Measurements from ENCODE around the gene UBLCP1. TPM values are rescaled to one million over a fixed set of nuclear protein-coding genes. Genes with fewer than 3 reads are reported as not detected.

Gene UBLCP1
- polyA plus RNA-seq, 2 of the 4 experiments (the other 2 are of a cell fraction) = 36.5 to 64.8 TPM

GRCh38 chr5:159313197-159313596, 50.1 kb downstream of the UBLCP1 start:
- ChIA-PET POLR2A (no interaction called here), CTCF (interaction anchor here (0.7 to 2.3 kb wide), 3 partner anchors 11 to 1446 kb away, joined by 3 to 13 read pairs (median 3); no protein-coding TSS in a partner anchor)
- no peaks in the 10 kb centered on the region for H3K4me1 ChIP-seq
- FAIRE-seq (no peak), ATAC-seq (no peak), DNase-seq (ENCODE audit: low read depth in 1 of 2, low spot score in 1 of 2) (no peak)
- 82% methylated on average over 2 of the region's 2 CpGs for WGBS (ENCODE audit: missing lambda C conversion rate)
- no peak overlapping the region for H3K4me3 ChIP-seq
- H3K9me3 ChIP-seq = no peaks in the 10 kb centered on the region
- TF ChIP-seq RAD21 (conservative IDR thresholded peaks at IDR 0.05 in 1 of 2, IDR thresholded peaks at IDR 0.05 in 1 of 2) = no peak
- no peak for TF ChIP-seq BHLHE40 (IDR thresholded peaks at IDR 0.05; ENCODE audit: low read depth, low read length)
- TF ChIP-seq MAZ (IDR thresholded peaks at IDR 0.05; ENCODE audit: borderline replicate concordance, low read depth, low read length) = no peak
- TF ChIP-seq RCOR1 (IDR thresholded peaks at IDR 0.05; ENCODE audit: low read depth, low read length) = no peak
- TF ChIP-seq, protein P1, sequence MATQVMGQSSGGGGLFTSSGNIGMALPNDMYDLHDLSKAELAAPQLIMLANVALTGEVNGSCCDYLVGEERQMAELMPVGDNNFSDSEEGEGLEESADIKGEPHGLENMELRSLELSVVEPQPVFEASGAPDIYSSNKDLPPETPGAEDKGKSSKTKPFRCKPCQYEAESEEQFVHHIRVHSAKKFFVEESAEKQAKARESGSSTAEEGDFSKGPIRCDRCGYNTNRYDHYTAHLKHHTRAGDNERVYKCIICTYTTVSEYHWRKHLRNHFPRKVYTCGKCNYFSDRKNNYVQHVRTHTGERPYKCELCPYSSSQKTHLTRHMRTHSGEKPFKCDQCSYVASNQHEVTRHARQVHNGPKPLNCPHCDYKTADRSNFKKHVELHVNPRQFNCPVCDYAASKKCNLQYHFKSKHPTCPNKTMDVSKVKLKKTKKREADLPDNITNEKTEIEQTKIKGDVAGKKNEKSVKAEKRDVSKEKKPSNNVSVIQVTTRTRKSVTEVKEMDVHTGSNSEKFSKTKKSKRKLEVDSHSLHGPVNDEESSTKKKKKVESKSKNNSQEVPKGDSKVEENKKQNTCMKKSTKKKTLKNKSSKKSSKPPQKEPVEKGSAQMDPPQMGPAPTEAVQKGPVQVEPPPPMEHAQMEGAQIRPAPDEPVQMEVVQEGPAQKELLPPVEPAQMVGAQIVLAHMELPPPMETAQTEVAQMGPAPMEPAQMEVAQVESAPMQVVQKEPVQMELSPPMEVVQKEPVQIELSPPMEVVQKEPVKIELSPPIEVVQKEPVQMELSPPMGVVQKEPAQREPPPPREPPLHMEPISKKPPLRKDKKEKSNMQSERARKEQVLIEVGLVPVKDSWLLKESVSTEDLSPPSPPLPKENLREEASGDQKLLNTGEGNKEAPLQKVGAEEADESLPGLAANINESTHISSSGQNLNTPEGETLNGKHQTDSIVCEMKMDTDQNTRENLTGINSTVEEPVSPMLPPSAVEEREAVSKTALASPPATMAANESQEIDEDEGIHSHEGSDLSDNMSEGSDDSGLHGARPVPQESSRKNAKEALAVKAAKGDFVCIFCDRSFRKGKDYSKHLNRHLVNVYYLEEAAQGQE (IDR thresholded peaks at IDR 0.05) = no peak
- TF ChIP-seq CBX8 (IDR thresholded peaks at IDR 0.05) = no peak
- TF ChIP-seq PHF8 (IDR thresholded peaks at IDR 0.05; ENCODE audit: borderline replicate concordance, low read depth) = no peak
- TF ChIP-seq FOXS1 (CRISPR knock-in tag; IDR thresholded peaks at IDR 0.05) = no peak
- TF ChIP-seq NR3C1 (IDR thresholded peaks at IDR 0.05) = no peak
- TF ChIP-seq RFX5 (IDR thresholded peaks at IDR 0.05) = no peak
- TF ChIP-seq HDAC2 (IDR thresholded peaks at IDR 0.05) = no peak
- no peak for TF ChIP-seq ZSCAN20 (CRISPR knock-in tag; IDR thresholded peaks at IDR 0.05)
- no peak for TF ChIP-seq GATA3 (IDR thresholded peaks at IDR 0.05; ENCODE audit: borderline replicate concordance)
- TF ChIP-seq, protein P2, sequence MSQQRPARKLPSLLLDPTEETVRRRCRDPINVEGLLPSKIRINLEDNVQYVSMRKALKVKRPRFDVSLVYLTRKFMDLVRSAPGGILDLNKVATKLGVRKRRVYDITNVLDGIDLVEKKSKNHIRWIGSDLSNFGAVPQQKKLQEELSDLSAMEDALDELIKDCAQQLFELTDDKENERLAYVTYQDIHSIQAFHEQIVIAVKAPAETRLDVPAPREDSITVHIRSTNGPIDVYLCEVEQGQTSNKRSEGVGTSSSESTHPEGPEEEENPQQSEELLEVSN (IDR thresholded peaks at IDR 0.05; ENCODE audit: borderline replicate concordance, low read depth) = no peak
- TF ChIP-seq EP300 (IDR thresholded peaks at IDR 0.05) = no peak
- TF ChIP-seq CBX2 (IDR thresholded peaks at IDR 0.05; ENCODE audit: borderline replicate concordance, low read depth) = no peak
- TF ChIP-seq EHF (CRISPR knock-in tag; IDR thresholded peaks at IDR 0.05) = no peak
- no peak overlapping the region for H3K4me2 ChIP-seq
- H3K27ac ChIP-seq = no peak overlapping the region

GRCh38 chr5:159316519-159317383, 53.7 kb downstream of the UBLCP1 start:
- H3K27ac ChIP-seq = no peak overlapping the region
- CTCF ChIA-PET = interaction anchor here (0.5 to 5.7 kb wide), 46 partner anchors 8 to 671 kb away, joined by 3 to 100 read pairs (median 4); partner anchors contain the start of gene IL12B
- peak; percentile 93 to 98 for ATAC-seq
- H3K9me3 ChIP-seq = no peaks in the 10 kb centered on the region
- peak; percentile 60 to 79 for DNase-seq (ENCODE audit: low read depth in 1 of 2, low spot score in 1 of 2)
- WGBS (ENCODE audit: missing lambda C conversion rate) = 72% methylated on average over 9 of the region's 9 CpGs
- no peak overlapping the region for H3K4me2 ChIP-seq
- POLR2A ChIA-PET = interaction anchor here (0.6 kb wide), 1 partner anchor 112 kb away, joined by 3 read pairs; no protein-coding TSS in a partner anchor
- peak; percentile 46 for FAIRE-seq
- no peaks in the 10 kb centered on the region for H3K4me1 ChIP-seq
- H3K4me3 ChIP-seq = no peak overlapping the region
- TF ChIP-seq, protein P3, sequence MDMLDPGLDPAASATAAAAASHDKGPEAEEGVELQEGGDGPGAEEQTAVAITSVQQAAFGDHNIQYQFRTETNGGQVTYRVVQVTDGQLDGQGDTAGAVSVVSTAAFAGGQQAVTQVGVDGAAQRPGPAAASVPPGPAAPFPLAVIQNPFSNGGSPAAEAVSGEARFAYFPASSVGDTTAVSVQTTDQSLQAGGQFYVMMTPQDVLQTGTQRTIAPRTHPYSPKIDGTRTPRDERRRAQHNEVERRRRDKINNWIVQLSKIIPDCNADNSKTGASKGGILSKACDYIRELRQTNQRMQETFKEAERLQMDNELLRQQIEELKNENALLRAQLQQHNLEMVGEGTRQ (IDR thresholded peaks at IDR 0.05) = no peak
- TF ChIP-seq RCOR1 (IDR thresholded peaks at IDR 0.05; ENCODE audit: low read depth, low read length) = no peak
- TF ChIP-seq, protein P4, sequence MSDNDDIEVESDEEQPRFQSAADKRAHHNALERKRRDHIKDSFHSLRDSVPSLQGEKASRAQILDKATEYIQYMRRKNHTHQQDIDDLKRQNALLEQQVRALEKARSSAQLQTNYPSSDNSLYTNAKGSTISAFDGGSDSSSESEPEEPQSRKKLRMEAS (IDR thresholded peaks at IDR 0.05) = 0 out of 2 replicates have a peak, but pooled peaks have one; percentile 25
- TF ChIP-seq TFCP2L1 (CRISPR knock-in tag; IDR thresholded peaks at IDR 0.05) = no peak
- TF ChIP-seq MAFK (IDR thresholded peaks at IDR 0.05; ENCODE audit: partially characterized antibody) = no peak
- peak; percentile 88 for TF ChIP-seq SMC3 (IDR thresholded peaks at IDR 0.05)
- TF ChIP-seq RFX5 (IDR thresholded peaks at IDR 0.05) = no peak
- no peak for TF ChIP-seq ZNF302 (CRISPR knock-in tag; IDR thresholded peaks at IDR 0.05)
- TF ChIP-seq, protein P5, sequence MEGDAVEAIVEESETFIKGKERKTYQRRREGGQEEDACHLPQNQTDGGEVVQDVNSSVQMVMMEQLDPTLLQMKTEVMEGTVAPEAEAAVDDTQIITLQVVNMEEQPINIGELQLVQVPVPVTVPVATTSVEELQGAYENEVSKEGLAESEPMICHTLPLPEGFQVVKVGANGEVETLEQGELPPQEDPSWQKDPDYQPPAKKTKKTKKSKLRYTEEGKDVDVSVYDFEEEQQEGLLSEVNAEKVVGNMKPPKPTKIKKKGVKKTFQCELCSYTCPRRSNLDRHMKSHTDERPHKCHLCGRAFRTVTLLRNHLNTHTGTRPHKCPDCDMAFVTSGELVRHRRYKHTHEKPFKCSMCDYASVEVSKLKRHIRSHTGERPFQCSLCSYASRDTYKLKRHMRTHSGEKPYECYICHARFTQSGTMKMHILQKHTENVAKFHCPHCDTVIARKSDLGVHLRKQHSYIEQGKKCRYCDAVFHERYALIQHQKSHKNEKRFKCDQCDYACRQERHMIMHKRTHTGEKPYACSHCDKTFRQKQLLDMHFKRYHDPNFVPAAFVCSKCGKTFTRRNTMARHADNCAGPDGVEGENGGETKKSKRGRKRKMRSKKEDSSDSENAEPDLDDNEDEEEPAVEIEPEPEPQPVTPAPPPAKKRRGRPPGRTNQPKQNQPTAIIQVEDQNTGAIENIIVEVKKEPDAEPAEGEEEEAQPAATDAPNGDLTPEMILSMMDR (IDR thresholded peaks at IDR 0.05) = peak; percentile 77
- no peak for TF ChIP-seq HOXB5 (CRISPR knock-in tag; IDR thresholded peaks at IDR 0.05)
- TF ChIP-seq MYC (IDR thresholded peaks at IDR 0.05; ENCODE audit: borderline replicate concordance, low read length) = no peak
- no peak for TF ChIP-seq ZFP36 (IDR thresholded peaks at IDR 0.05; ENCODE audit: borderline replicate concordance, partially characterized antibody)
- no peak for TF ChIP-seq JUN (IDR thresholded peaks at IDR 0.05)
- no peak for TF ChIP-seq KDM1A (IDR thresholded peaks at IDR 0.05; ENCODE audit: low read depth)
- TF ChIP-seq RAD21 (conservative IDR thresholded peaks at IDR 0.05 in 1 of 2, IDR thresholded peaks at IDR 0.05 in 1 of 2) = peak; percentile 85 to 88
- TF ChIP-seq HEYL (CRISPR knock-in tag; IDR thresholded peaks at IDR 0.05) = no peak
- TF ChIP-seq TP53 (CRISPR knock-in tag; IDR thresholded peaks at IDR 0.05) = no peak
